ENCODE measurements around the gene KLRG1. TPM values are rescaled to one million over a fixed set of nuclear protein-coding genes. Genes with fewer than 3 reads are reported as not detected.

KLRG1 gene
- total and polyA plus RNA-seq, 9 of the 15 experiments (the other 6 are each of a cell fraction or from before 2014, with no cell fraction given), result 1.4 to 7.2 (median 2.1) TPM

DNA sequence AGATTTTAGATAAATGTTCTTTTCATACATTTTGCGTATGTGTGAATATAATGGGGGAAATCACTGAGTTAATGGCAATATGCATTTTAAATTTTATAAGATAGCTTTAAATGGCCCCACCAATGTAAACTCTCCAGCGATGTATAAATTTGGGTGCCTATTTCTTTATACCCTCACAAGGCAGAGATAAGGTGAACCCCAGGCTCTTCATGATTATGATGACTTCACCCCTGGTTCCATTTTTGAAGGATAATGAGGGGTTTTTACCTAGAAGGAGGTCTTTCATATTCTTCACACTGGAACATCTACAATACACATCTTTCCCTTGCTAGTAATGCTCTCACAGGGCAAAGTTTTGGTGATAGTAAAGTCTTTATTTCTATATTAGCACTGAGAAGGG is 35.2 kb downstream of the KLRG1 start:
- POLR2A ChIA-PET, result interaction anchor here (0.6 kb wide), 1 partner anchor 147 kb away, joined by 3 read pairs; no protein-coding TSS in a partner anchor
- no peaks in the 10 kb centered on the region for H3K4me1 ChIP-seq (replicated peaks in 1 of 2; ENCODE audit: control insufficient read depth in 2 of 2, insufficient read depth in 2 of 2, low read length in 2 of 2)

More for the DNA sequence above, 35.2 kb downstream of the KLRG1 start:
- DNase-seq (ENCODE audit: extremely low read depth in 1 of 4, low spot score in 3 of 4), result no peak
- CTCF ChIA-PET (ENCODE audit: low intra/inter-chr PET ratio), result no interaction called here
- ATAC-seq, result no peak
- 8% methylated on average over 2 of the region's 2 CpGs for WGBS (ENCODE audit: insufficient coverage, low coverage, missing lambda C conversion rate)
- no peak overlapping the region for H3K4me2 ChIP-seq (ENCODE audit: insufficient read depth, low read length)
- H3K27me3 ChIP-seq (ENCODE audit: control insufficient read depth in 2 of 2, insufficient read depth in 2 of 2, low read length in 2 of 2), result no peaks in the 10 kb centered on the region
- no TSS peak for BruUV-seq (replicated peaks)
- H2AFZ ChIP-seq (ENCODE audit: low read depth, low read length), result no peak overlapping the region
- H3K9ac ChIP-seq (ENCODE audit: insufficient read depth in 1 of 2, low read depth in 2 of 2, low read length in 2 of 2), result no peak overlapping the region
- TF ChIP-seq U2AF2 (optimal IDR thresholded peaks at IDR 0.05; ENCODE audit: low read depth, low read length) (no peak), SREBF1 (IDR thresholded peaks at IDR 0.05; ENCODE audit: borderline replicate concordance, low read depth, low read length) (no peak), FOSL1 (tag; conservative IDR thresholded peaks at IDR 0.05) (no peak), WHSC1 (IDR thresholded peaks at IDR 0.05; ENCODE audit: low read length) (no peak), ELF2 (CRISPR knock-in tag; IDR thresholded peaks at IDR 0.05) (no peak), BCOR (IDR thresholded peaks at IDR 0.05) (no peak), RHOXF2B (CRISPR knock-in tag; conservative IDR thresholded peaks at IDR 0.05) (no peak), ZNF184 (CRISPR knock-in tag; IDR thresholded peaks at IDR 0.05) (no peak), THRAP3 (IDR thresholded peaks at IDR 0.05; ENCODE audit: borderline replicate concordance) (no peak), NR2C2 (CRISPR knock-in tag; IDR thresholded peaks at IDR 0.05) (no peak), NR2C2 (tag; IDR thresholded peaks at IDR 0.05) (no peak), GTF2A2 (tag; IDR thresholded peaks at IDR 0.05) (no peak)
- TF ChIP-seq, protein P1, sequence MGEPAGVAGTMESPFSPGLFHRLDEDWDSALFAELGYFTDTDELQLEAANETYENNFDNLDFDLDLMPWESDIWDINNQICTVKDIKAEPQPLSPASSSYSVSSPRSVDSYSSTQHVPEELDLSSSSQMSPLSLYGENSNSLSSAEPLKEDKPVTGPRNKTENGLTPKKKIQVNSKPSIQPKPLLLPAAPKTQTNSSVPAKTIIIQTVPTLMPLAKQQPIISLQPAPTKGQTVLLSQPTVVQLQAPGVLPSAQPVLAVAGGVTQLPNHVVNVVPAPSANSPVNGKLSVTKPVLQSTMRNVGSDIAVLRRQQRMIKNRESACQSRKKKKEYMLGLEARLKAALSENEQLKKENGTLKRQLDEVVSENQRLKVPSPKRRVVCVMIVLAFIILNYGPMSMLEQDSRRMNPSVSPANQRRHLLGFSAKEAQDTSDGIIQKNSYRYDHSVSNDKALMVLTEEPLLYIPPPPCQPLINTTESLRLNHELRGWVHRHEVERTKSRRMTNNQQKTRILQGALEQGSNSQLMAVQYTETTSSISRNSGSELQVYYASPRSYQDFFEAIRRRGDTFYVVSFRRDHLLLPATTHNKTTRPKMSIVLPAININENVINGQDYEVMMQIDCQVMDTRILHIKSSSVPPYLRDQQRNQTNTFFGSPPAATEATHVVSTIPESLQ (CRISPR knock-in tag; IDR thresholded peaks at IDR 0.05), result no peak
- TF ChIP-seq, protein P2, sequence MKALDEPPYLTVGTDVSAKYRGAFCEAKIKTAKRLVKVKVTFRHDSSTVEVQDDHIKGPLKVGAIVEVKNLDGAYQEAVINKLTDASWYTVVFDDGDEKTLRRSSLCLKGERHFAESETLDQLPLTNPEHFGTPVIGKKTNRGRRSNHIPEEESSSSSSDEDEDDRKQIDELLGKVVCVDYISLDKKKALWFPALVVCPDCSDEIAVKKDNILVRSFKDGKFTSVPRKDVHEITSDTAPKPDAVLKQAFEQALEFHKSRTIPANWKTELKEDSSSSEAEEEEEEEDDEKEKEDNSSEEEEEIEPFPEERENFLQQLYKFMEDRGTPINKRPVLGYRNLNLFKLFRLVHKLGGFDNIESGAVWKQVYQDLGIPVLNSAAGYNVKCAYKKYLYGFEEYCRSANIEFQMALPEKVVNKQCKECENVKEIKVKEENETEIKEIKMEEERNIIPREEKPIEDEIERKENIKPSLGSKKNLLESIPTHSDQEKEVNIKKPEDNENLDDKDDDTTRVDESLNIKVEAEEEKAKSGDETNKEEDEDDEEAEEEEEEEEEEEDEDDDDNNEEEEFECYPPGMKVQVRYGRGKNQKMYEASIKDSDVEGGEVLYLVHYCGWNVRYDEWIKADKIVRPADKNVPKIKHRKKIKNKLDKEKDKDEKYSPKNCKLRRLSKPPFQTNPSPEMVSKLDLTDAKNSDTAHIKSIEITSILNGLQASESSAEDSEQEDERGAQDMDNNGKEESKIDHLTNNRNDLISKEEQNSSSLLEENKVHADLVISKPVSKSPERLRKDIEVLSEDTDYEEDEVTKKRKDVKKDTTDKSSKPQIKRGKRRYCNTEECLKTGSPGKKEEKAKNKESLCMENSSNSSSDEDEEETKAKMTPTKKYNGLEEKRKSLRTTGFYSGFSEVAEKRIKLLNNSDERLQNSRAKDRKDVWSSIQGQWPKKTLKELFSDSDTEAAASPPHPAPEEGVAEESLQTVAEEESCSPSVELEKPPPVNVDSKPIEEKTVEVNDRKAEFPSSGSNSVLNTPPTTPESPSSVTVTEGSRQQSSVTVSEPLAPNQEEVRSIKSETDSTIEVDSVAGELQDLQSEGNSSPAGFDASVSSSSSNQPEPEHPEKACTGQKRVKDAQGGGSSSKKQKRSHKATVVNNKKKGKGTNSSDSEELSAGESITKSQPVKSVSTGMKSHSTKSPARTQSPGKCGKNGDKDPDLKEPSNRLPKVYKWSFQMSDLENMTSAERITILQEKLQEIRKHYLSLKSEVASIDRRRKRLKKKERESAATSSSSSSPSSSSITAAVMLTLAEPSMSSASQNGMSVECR (CRISPR knock-in tag; IDR thresholded peaks at IDR 0.05), result no peak
- H3K4me3 ChIP-seq, result no peak overlapping the region
- in situ Hi-C loops (cut with MboI), result no loop called here
- no peaks in the 10 kb centered on the region for H3K36me3 ChIP-seq (ENCODE audit: control insufficient read depth, insufficient read depth, low read length)
- H4K20me1 ChIP-seq (replicated peaks; ENCODE audit: control insufficient read depth, insufficient read depth, low read length), result no peaks in the 10 kb centered on the region
- H3K9me3 ChIP-seq (replicated peaks; ENCODE audit: control insufficient read depth, insufficient read depth, low read depth, low read length), result no peaks in the 10 kb centered on the region
- FAIRE-seq, result no peak
- no peak overlapping the region for H3K27ac ChIP-seq (ENCODE audit: extremely low read depth, low read depth, low read length)
- intact Hi-C loops (cut with micrococcal nuclease), result no loop called here
- H3K79me2 ChIP-seq (ENCODE audit: control insufficient read depth, insufficient read depth, low read length), result no peaks in the 10 kb centered on the region
- no peaks in the 10 kb centered on the region for H3K9me1 ChIP-seq (ENCODE audit: control insufficient read depth, insufficient read depth, low read length)

Measured in K562 (cell line).